ENCODE results near the gene TOP3B.

TOP3B gene

DNA sequence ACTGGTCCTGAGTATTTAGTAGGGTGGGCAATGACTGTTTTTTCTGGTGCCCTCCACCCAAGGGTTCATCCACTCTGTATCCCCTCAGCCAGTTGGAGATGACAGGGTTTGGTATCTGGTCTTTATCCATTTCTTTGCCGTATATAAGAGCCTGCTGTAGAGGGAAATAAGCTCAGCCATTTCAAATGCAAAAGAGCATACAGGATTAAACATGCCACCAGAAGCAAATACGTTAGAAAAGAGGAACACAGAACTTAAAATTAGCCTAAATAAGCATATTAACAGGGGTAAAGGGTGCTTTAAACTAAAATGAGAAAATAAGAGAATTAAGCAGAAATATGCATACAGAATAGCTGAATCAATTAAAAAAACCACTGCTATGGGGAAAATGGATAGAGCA lies 27.8 kb upstream of the TOP3B start:
- DNase-seq (ENCODE audit: low read depth), result no peak

DNA sequence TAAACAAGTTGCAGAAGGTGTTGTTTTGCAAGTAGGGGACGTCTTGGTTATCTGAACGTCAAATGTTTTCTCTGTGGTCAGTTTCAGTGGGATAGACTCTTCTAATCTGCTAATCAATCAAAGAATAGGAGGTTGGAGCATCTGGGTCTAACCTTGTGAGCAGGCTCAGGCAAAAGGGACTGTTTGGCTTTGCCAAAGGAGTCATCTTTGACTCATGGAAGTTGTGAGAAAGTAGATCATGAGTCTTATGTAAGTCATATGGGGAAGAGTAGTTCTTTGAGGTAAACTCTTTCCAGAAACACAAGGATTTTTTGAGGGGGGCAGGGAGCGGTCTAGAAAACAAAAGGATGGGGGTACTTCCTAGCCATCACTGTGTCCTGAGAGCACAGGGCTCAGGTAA lies 27.1 kb upstream of the TOP3B start:
- DNase-seq (ENCODE audit: low read depth), result no peak

GRCh38 chr22:22006596-22006990 lies 24.0 kb upstream of the TOP3B start:
- DNase-seq (ENCODE audit: low read depth), result no peak

- no peak for DNase-seq (ENCODE audit: low read depth)
Measured at GRCh38 chr22:22005945-22006595, 23.5 kb upstream of the TOP3B start.

- no peak for DNase-seq (ENCODE audit: low read depth)
Measured at GRCh38 chr22:22003233-22003632, 20.6 kb upstream of the TOP3B start.

DNA sequence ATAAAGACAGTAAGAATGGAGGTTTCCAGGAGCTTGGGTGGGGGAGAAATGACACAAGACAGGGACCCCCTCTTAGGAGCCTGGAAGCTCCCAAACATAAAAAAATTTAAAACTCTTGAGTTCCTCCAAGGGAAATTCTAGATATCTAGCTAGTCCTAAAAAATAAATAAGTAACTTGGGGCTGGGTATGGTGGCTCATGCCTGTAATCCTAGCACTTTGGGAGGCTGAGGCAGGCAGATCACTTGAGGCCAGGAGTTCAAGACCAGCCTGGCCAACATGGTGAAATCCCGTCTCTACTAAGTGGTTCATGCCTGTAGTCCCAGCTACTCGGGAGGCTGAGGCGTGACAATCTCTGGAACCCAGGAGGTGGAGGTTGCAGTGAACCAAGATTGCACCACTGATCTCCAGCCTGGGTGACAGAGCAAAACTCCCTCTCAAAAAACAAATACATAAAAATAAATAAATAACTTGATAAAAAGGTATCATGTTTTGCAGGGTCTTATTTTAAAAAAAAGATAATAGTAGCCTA lies 20.0 kb upstream of the TOP3B start:
- no peak for DNase-seq (ENCODE audit: low read depth)

DNA sequence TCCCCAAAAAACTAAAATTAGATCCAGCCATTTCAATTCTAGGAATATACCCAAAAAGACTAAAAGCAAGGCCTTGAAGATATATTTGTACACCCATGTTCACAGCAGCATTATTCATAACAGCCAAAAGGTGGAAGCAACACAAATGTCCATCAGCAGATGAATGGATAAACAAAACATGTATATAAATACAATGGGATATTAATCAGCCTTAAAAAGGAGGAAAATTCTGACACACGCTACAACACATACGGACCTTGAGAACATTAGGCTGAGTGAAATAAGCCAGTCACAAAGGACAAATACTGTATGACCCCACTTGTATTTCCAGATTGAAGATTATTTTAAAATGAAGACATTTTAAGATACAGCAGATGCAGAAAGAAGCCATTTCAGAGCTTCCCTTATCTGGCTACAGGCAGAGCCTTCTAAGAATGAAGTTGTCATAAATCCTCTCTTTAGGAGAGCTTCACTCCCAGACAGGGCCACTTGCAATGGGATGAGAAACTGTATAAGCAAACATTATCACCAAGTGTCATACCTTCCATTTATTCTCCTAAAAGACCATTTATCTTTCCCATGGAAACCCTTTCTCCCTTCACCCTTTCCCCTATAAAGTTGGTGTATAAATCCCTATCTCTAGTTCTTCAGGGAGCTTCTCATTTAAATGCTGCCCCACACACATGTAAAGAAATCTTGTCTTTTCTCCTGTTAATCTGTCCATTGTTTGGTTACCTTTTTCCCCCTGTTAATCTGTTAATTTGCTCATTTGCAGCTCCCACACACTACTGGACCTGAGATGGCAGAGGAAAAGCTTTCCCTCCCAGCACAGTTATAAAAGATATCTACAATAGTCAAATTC lies 19.3 kb upstream of the TOP3B start:
- no peak for DNase-seq (ENCODE audit: low read depth)

DNA sequence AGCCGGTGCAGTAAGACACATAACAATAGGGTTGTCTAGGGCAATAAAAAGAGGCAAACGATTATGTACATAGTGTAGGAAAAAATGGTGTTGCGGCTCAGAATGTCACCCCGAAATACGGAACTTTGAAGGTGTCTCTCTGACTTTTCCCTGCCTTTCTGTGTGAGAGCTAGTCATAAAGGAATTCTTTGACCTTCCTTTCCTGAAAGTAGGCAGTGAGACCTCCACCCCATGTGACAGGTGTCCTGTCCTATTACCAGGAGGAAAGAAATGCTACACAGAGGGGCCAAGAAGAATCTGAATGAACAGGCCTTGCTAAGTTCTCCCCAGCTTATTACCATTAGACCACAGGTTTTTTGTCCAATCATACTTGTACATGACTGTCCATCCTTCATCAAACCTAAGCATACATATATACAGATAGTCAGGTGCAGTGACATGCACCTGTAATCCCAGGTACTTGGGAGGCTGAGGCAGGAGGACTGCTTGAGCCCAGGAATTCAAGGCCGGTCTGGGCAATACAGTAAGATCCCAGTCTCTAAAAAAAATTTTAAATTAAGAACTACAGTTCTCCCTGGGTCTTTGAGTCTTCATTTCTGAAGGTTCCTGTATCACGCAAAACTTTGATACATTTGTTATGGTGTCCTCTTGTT lies 16.1 kb upstream of the TOP3B start:
- no peak for DNase-seq (ENCODE audit: low read depth)

GRCh38 chr22:21996175-21996720 lies 13.7 kb upstream of the TOP3B start:
- DNase-seq (ENCODE audit: low read depth), result no peak

DNA sequence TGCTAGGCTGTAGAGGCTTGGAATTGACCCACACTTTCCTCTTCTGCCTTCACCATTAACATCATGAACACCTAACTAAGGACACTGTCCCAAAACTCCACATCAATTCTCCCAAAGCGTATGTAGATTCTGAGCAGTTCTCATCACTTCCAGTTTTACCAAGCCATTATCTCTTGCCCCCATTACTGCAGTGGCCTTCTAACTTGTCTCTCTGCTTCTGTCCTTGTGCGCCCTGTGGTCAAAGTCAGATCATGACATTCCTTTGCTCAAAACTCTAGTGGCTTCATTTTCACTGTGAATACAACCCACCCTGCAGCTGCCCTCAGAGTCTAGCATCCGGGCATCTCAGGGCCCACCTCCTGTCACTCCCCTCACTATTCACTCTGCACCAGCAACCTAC lies 13.1 kb upstream of the TOP3B start:
- DNase-seq (ENCODE audit: low read depth), result no peak

GRCh38 chr22:21994881-21995444 lies 12.4 kb upstream of the TOP3B start:
- no peak for DNase-seq (ENCODE audit: low read depth)

DNA sequence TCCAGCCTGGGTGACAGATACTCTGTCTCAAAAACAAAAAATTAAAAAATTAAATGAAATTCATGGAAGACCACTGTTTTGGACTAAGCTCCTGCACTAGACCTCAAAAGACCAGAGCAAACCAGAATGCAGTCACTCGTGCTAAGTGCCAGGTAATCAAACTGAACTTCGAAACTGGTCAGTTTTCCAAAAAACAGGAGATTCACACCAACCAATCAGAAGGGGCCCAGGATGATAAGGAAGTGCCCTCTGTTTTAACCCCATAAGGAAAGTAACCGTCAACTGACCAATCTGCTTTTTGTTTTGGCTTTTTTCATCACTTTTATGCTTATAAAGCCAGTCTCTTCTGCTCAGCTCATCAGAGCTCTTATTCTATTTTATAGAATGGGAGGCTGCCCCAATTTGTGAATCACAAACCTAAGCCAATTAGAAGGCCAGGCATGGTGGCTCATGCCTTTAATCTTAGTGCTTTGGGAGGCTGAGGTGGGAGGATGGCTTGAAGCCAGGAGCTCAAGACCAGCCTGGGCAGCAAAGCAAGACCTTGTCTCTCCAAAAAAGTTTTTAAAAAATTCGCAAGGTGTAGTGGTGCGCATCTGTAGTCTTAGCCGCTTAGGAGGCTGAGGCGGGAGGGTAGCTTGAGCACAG lies 10.1 kb upstream of the TOP3B start:
- no peak for DNase-seq (ENCODE audit: low read depth)

GRCh38 chr22:21991774-21992173 lies 9.2 kb upstream of the TOP3B start:
- DNase-seq (ENCODE audit: low read depth), result no peak

GRCh38 chr22:21991304-21991596 lies 8.7 kb upstream of the TOP3B start:
- DNase-seq (ENCODE audit: low read depth), result no peak

DNA sequence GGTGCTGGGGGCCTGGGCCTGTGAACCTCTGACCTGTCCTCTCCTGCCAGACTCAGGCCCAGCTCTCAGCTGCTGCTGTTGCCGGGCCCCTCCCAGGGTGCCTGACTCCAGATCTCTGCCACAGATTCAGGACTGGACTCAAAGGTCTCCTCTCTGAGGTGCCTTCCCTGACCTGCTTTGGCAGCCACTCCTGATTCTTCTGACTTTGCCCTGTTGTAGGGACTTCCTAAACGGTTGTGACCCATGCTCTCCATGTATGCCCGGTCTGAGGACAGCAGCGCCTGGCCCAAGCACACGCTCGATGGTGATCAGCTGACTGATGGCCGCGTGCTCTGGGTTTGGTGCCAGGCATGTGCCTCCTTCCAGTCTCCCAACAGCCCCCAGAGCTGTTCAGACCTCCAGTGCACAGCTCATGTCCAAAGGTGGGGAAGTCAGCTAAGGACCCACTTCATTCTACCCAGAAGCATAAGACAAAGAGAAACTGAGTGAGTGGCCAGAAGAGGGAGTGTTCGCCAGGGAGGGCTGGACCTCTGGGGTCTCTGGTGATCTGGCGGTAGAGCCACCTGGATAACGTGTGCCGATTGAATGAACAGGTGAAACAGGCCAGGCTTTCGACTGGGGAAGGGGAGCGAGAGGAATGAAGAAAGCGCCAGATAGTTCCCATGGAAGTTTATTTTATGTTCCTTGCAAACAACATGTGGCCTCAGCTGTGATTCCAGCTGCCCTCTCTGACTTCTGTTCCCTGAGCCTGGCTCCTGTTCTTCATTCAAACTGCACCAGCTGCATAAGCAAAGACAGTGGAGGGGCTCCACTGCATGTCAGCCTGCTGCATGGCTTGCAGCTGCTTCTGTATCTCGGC lies 8.1 kb upstream of the TOP3B start:
- DNase-seq (ENCODE audit: low read depth), result no peak

GRCh38 chr22:21989049-21989448 lies 6.5 kb upstream of the TOP3B start:
- DNase-seq (ENCODE audit: low read depth), result no peak

GRCh38 chr22:21985214-21985613 lies 2.6 kb upstream of the TOP3B start:
- no peak for DNase-seq (ENCODE audit: low read depth)

DNA sequence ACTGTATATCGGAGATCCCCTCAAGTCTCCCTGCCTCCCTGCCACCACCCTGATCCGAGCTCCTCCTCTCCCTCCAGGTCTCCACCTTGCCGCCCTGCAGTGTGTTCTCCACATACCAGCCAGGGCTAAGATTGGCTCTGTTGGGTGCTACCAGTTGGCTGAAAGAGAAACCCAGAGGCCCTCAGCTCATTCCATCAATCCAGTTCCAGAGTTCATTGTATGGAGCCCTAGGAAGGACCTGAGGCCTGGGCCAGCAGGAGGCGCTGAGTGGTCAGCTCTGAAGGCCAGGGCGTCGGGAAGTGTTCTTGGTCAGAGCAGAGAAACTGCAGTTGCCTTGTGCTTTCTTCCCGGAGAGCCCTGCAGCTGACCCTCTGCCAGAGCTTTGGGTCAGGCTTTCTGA lies 2.2 kb upstream of the TOP3B start:
- no peak for DNase-seq (ENCODE audit: low read depth)

- no peak for DNase-seq (ENCODE audit: low read depth)
Measured at GRCh38 chr22:21981874-21982273, 713 bp downstream of the TOP3B start.

- no peak for DNase-seq (ENCODE audit: low read depth)
Measured at GRCh38 chr22:21980547-21980946, 2.0 kb downstream of the TOP3B start.

All from activated T-cell treated with anti-CD3 and anti-CD28 coated beads for 1 hour (primary cell).